OCI-LY3 (cell line): ENCODE measurements around the gene KLHL35.
"Not testable (repeated sequence)": the region's sequence is repeated elsewhere in the genome, so short reads cannot be mapped to it uniquely, and the experiment has no call there.

Source experiments
- H2AFZ ChIP-seq: fragments of 200-600, 300-600 bp; shearing (Covaris generic); 2 replicates; pipeline ENCODE4 v1.6.0; 2014; ENCODE audit warnings: antibody characterized with exemption, low read depth, low read length
- H3K27ac ChIP-seq: fragments of 200-600, 300-600 bp; sonication (generic); 2 replicates; pipeline ENCODE4 v1.5.1; 2014; ENCODE audit warnings: mild to moderate bottlenecking, low read length, moderate library complexity, mixed read lengths
- H3K27me3 ChIP-seq: fragments of 200-600, 300-600 bp; sonication (generic); 2 replicates; pipeline ENCODE4 v1.6.1; 2014; ENCODE audit warnings: low read depth, low read length, mixed read lengths
- H3K36me3 ChIP-seq: fragments of 200-600, 300-600 bp; sonication (generic); replicated peaks from 2 replicates; pipeline ENCODE3; 2014; ENCODE audit warnings: low read depth, low read length, mixed read lengths
- H3K4me1 ChIP-seq: fragments of 300-600, 200-600 bp; sonication (generic); 2 replicates; pipeline ENCODE4 v1.6.1; 2014; ENCODE audit warnings: low read length, mixed read lengths
- H3K4me2 ChIP-seq: fragments of 200-600, 300-600 bp; sonication (generic); 2 replicates; pipeline ENCODE4 v1.6.1; 2014; ENCODE audit warnings: low read length, mixed read lengths
- H3K4me3 ChIP-seq: fragments of 300-600, 200-600 bp; sonication (generic); 2 replicates; pipeline ENCODE4 v1.5.1; 2014; ENCODE audit warnings: antibody characterized with exemption, mild to moderate bottlenecking, low read length, moderate library complexity
- H3K79me2 ChIP-seq: fragments of 300-600, 200-600 bp; shearing (Covaris generic); 2 replicates; pipeline ENCODE4 v1.6.1; 2014; ENCODE audit warnings: mild to moderate bottlenecking, low read length, mixed read lengths
- H3K9ac ChIP-seq: fragments of 300-600, 200-600 bp; shearing (Covaris generic); 2 replicates; pipeline ENCODE4 v1.6.0; 2014; ENCODE audit warnings: mild to moderate bottlenecking, low read length, moderate library complexity
- H3K9me3 ChIP-seq: fragments of 200-600, 300-600 bp; shearing (Covaris generic); 2 replicates; pipeline ENCODE4 v1.6.1; 2014; ENCODE audit warnings: low read length, mixed read lengths; ENCODE audit not compliant: insufficient read depth
- H4K20me1 ChIP-seq: fragments of 200-600, 300-600 bp; sonication (generic); 2 replicates; pipeline ENCODE4 v1.6.1; 2016; ENCODE audit warnings: low read length, mixed read lengths; ENCODE audit not compliant: insufficient read depth
- EZH2phosphoT487 ChIP-seq: fragments of 200-600 bp; shearing (Covaris generic); IDR thresholded peaks from 2 replicates; pipeline ENCODE4 v1.6.1; 2018; ENCODE audit warnings: antibody characterized with exemption, mixed run types, low read depth
- TF ChIP-seq, protein P1 (sequence below): fragments of 200-600, 300-600 bp; sonication (generic); IDR thresholded peaks from 2 replicates; pipeline ENCODE4 v1.5.1; 2014; ENCODE audit warnings: antibody characterized with exemption, low read length, low read depth

KLHL35 gene

GRCh38 chr11:75420224-75421034, 12.6 kb downstream of the KLHL35 start:
- Histone ChIP-seq H3K27ac (no peak overlapping the region), H3K79me2 (no peaks in the 10 kb centered on the region), H3K27me3 (no peaks in the 10 kb centered on the region), H2AFZ (no peak overlapping the region), H3K4me1 (no peaks in the 10 kb centered on the region), H3K9ac (no peak overlapping the region), H3K9me3 (no peaks in the 10 kb centered on the region), H3K36me3 (peaks cover 12% of the 10 kb centered on the region), H4K20me1 (no peaks in the 10 kb centered on the region), H3K4me3 (no peak overlapping the region), H3K4me2 (no peak overlapping the region)
- no peak for TF ChIP-seq EZH2phosphoT487
- TF ChIP-seq, protein P1, sequence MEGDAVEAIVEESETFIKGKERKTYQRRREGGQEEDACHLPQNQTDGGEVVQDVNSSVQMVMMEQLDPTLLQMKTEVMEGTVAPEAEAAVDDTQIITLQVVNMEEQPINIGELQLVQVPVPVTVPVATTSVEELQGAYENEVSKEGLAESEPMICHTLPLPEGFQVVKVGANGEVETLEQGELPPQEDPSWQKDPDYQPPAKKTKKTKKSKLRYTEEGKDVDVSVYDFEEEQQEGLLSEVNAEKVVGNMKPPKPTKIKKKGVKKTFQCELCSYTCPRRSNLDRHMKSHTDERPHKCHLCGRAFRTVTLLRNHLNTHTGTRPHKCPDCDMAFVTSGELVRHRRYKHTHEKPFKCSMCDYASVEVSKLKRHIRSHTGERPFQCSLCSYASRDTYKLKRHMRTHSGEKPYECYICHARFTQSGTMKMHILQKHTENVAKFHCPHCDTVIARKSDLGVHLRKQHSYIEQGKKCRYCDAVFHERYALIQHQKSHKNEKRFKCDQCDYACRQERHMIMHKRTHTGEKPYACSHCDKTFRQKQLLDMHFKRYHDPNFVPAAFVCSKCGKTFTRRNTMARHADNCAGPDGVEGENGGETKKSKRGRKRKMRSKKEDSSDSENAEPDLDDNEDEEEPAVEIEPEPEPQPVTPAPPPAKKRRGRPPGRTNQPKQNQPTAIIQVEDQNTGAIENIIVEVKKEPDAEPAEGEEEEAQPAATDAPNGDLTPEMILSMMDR, result no peak

GRCh38 chr11:75413864-75414263, 19.1 kb downstream of the KLHL35 start:
- Histone ChIP-seq H3K4me1 (no peaks in the 10 kb centered on the region), H3K4me3 (no peak overlapping the region), H3K36me3 (peaks cover 33% of the 10 kb centered on the region), H3K79me2 (no peaks in the 10 kb centered on the region), H4K20me1 (peaks cover 13% of the 10 kb centered on the region), H3K9ac (no peak overlapping the region), H3K4me2 (no peak overlapping the region), H3K9me3 (no peaks in the 10 kb centered on the region), H3K27me3 (no peaks in the 10 kb centered on the region), H3K27ac (no peak overlapping the region), H2AFZ (no peak overlapping the region)
- TF ChIP-seq, protein P1, result no peak
- no peak for TF ChIP-seq EZH2phosphoT487

- H3K4me1 ChIP-seq, H3K9me3 ChIP-seq, H2AFZ ChIP-seq, H3K79me2 ChIP-seq, H3K4me3 ChIP-seq, H3K4me2 ChIP-seq, H3K9ac ChIP-seq, H3K27ac ChIP-seq, H3K27me3 ChIP-seq: not testable (repeated sequence)
- H3K36me3 ChIP-seq, result peaks cover 34% of the 10 kb centered on the region
- H4K20me1 ChIP-seq, result peaks cover 20% of the 10 kb centered on the region
Observed at GRCh38 chr11:75413146-75413545, 19.9 kb downstream of the KLHL35 start.

GRCh38 chr11:75409971-75410370, 23.0 kb downstream of the KLHL35 start:
- H3K27me3 ChIP-seq, H2AFZ ChIP-seq, H3K9ac ChIP-seq, H3K9me3 ChIP-seq, H3K27ac ChIP-seq, H3K4me1 ChIP-seq, H3K4me2 ChIP-seq, H3K4me3 ChIP-seq: not testable (repeated sequence)
- peaks cover 27% of the 10 kb centered on the region for H3K79me2 ChIP-seq
- H3K36me3 ChIP-seq, result peaks cover 50% of the 10 kb centered on the region
- H4K20me1 ChIP-seq, result peaks cover 49% of the 10 kb centered on the region

DNA sequence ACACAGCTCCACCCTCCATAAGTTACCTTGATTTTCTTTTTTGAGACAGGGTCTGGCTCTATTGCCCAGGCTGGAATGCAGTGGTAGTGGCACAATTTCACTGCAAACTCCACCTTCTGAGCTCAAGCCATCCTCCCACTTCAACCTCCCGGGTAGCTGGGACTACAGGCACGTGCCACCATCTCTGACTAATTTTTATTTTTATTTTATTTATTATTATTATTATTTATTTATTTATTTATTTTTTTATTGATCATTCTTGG, 24.1 kb downstream of the KLHL35 start:
- no peak overlapping the region for H3K4me3 ChIP-seq
- H2AFZ ChIP-seq, result no peak overlapping the region
- TF ChIP-seq EZH2phosphoT487, result no peak
- no peaks in the 10 kb centered on the region for H3K4me1 ChIP-seq
- H3K9me3 ChIP-seq, result no peaks in the 10 kb centered on the region
- H3K27ac ChIP-seq, result no peak overlapping the region
- no peaks in the 10 kb centered on the region for H3K27me3 ChIP-seq
- H3K9ac ChIP-seq, result no peak overlapping the region
- peaks cover 59% of the 10 kb centered on the region for H4K20me1 ChIP-seq
- H3K36me3 ChIP-seq, result peaks cover 57% of the 10 kb centered on the region
- H3K79me2 ChIP-seq, result peaks cover 38% of the 10 kb centered on the region
- H3K4me2 ChIP-seq, result no peak overlapping the region
